Activated T-cell treated with anti-CD3 and anti-CD28 coated beads for 1 hour (primary cell): ENCODE measurements around the gene CLDN6.
A peak's percentile ranks its signal among the peaks of the same experiment; 100 is the strongest.

Experiments used
- DNase-seq: peaks from one replicate; pipeline ENCODE4 v3.0.0-alpha.2; 2020; ENCODE audit warnings: low read depth

Gene CLDN6

DNA sequence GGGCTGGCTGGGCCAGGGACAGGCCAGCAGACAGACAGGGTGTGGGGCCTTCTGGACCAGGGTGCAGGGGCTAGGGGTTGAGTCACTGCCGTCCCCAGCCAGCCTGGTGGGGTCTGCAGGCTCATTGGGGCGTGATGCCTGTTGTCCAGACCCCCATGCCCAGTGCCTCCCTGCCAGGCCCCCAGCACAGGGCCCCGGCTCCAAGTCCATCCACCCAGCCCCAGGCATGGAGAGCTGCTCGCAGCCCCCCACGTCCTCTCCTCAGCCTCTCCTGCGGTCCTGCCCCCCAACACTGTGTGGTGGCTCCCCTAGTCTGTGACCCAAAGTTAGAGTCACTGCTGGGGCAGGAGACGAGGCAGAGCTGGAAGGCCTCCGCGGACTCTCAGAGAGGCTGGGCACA is 30.7 kb downstream of the CLDN6 start:
- no peak for DNase-seq

DNA sequence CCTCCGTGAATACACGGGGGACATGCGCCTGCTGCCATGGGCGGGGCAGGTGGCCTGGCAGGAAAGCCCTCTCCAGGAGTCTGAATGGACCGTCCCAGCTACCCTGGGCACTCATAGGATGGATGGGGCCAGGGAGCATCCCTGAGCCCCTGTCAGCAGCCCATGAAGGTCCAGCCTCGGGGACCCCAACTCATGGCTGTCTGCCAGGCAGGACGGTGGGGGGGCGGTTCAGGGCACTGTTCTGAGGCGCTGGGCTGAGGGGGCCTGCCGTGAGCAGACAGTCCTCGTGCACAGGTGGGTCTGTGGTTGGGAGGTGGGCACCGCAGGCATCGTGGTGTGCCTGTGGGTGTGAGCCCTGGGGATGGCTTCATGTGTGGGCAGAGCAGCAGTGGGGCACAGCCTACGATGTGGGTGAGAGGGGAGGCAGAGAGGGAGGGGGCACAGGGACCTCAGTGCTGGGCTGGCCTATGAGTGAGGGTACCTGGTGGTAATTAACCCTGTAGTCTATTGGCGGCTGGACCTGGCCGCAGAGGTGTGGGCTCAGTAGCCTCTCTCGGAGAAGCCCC is 31.3 kb downstream of the CLDN6 start:
- DNase-seq = no peak

DNA sequence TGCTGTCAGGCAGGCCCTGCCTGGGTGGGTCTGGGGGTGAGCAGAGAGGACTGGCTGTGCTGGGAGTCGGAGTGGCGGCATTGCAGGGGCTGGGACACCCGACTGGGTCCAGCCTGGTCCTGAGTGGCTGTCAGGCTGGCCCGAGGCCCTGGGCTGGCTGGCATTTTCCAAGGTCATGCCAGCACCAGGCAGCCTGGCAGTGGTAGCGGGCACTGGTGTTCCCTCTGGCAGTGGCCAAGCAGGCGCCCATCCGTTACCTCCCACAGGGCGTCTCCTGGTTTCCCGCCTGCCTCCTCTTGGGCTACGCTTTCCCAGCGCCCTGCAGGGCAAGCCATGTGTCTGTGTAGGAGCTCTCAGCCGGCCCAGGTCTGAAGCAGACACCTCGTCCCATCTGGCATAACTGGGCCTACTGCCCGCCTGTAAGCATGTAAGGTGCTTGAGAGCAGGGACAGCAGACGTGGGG is 32.1 kb downstream of the CLDN6 start:
- DNase-seq = no peak

GRCh38 chr16:2985462-2985861 is 32.5 kb downstream of the CLDN6 start:
- no peak for DNase-seq

GRCh38 chr16:2983706-2984136 is 34.3 kb downstream of the CLDN6 start:
- DNase-seq = peak; percentile 50

- DNase-seq = no peak
Observed at GRCh38 chr16:2982402-2982801, 35.6 kb downstream of the CLDN6 start.

DNA sequence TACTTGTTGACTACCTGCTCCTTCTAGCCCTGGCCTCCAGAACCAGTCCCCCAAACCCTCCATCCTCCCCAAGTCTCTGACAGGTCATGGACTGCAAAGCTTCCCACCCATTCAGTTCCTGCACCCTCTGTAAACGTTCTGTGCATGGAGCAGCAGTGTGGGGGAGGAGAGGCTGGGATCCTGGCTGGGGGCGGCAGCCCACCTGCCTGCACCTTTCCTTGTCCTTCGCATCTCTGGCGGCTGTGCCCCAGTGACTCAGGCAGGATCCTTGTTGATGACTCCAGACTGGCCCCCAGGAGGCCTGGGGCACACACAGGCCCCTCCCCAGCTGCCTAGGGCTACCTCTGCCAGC is 36.1 kb downstream of the CLDN6 start:
- DNase-seq = no peak

- DNase-seq = no peak
Observed at GRCh38 chr16:2981177-2981898, 36.6 kb downstream of the CLDN6 start.

DNA sequence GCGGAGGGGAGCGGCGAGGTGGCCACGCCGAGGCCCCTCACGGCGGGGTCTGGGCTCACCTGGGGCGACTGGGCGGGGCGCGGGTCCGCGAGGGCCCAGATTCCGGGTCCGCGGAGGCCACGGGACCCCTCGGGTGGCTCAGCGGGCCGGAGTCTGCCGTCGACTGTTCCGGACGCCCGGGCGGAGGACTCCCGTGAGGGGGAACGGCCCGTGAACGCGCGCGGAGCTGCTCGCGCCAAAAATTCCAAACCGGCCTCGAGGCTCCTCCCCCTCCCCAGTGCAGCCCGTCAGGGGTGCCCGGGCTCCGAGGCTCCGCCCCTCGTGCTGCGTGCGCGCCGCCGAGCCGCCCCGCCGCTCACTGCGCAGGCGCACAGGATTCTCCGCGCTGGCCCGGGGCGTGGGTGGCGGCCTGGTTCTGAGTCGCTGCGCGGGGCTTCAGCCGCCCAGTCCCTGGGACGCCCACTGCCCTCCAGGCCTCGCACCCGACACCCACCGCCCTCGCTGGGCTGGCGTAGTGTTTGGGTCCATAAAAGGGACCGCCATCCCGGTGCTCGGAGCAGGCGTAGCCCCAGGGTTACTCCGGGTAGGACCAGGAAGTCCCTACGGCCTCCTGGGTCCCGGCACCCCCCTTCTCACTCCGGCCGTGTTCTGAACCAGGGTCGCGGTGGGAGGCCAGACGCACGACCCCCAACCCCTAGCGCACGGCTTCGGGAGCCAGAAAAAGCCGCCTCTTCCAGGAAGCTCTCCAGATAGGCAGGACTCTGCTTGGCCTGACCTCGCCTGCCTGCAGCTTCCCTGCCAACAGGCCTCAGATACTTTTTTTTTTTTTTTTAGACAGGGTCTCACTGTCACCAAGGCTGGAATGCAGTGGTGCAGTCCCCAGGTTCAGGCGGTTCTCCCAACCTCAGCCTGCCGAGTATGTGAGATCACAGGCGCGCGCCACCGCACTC is 37.5 kb downstream of the CLDN6 start, which contains the start of gene PKMYT1:
Gene PKMYT1, minus strand, starts transcription at position 220 of the 950 bp plus-strand sequence. CDS start 789 bp downstream, outside the sequence.
- peak; percentile 93 for DNase-seq

DNA sequence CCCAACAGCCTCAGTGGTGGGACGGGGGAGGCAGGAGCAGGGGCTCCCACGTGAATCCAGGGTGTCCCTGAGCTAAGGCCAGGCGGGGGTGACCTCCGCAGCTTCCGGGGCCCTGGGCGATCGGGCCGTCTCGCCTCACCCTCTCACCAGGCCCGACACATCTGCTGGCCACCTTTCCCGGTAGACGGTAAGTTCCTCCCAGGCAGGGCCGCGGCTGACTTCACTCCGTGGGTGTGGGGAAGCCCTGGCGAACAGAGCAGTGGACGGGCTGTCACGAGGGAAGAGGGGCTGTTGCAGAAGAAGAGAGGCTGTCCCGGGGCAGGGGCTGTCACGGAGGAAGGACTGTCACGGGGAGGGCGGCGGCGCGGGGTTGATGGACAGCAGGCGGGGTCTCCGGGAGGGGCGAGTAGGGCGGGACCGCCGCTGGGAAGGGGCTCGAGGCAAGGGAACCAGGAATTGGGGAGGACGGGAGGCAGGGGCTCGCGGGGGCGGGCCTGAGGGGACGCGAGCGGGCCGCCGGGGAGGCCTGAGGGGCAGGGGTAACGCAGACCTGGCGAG is 38.2 kb downstream of the CLDN6 start:
- DNase-seq = no peak

DNA sequence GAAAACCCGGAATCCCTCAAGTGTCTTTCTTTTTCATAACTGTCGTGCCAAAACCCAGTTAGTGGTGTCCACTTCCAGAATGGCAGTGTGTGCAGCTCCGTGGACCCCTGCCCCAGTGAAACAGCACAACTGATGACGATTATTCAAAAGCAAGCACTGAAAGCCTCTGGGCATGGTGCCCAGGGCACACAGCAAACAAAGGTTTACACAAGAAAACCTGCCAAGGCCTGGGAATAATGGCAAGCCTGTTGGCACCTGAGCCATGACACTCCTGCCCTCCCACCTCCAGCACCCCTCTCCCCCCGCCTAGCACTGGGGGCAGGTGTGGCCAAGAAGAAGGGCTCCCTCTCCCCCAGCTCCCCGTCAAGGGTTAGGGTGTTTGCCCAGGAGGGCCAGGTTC is 40.5 kb downstream of the CLDN6 start:
- no peak for DNase-seq

DNA sequence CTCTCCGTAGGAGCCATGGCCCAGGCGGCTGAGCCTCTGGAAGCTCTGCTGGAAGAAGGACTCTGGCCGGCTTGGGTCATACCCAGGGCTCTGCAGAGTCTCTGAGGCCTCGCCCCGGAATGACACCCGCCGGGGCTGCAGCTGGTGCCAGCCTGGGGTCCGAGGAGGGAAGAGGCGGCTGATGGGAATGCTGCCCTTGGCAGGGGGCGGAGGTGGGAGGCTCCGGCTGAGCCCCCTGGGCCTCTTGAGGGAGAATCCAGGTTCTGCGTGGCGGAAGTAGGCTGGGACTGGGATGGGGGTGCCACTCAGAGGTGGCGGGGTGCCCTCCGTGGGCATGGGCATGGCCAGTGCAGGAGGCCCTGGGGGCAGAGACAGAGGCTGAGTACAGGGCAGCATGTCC is 41.3 kb downstream of the CLDN6 start:
- DNase-seq = no peak

DNA sequence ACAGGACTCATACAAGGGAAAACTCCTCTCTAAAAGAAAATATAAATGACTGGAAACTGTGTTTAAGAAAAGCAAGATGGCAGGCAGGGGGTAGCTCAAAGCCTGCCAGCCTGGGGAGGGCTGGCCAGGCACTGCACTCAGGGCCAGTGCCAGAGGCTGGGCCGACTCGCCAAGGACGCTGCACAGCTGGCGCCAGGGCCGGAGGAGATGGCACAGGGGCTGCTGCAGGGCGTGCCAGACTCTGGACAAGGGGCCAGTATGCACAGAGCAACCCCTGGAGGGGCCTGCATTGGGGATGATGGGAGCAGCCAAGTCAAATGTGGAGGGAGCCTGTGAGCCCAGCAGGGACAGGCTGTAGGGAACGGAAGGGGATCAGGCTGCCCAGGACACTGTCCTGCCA is 41.8 kb downstream of the CLDN6 start:
- no peak for DNase-seq

DNA sequence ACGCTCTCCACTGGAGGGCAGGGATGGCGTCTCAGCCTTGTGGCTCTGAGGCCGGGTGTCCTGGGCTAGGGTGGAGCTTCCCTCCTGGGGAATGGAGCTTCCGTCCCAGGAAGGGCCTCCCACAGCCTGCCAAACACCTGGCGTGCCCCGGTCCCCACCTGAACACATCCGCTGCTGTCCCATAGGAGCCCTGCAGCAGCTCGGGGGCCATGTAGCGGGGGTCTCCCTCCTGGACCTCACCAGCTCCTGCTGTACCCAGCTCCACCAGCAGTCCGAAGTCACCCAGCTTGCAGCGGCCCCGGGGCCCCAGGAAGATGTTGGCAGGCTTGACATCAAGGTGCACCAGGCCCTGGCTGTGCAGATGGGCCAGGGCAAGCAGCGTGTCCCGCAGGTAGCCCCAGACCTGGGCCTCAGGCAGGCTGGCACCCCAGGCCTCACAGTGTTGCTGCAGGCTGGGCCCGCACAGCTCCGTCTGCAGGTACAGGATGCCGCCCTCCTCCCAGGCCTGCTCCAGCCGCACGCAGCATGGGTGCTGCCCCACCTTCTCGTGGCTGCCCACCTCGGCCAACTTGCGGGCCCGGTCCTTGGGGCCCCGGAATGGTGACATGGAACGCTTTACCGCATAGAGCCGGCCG is 42.7 kb downstream of the CLDN6 start:
- DNase-seq = no peak

DNA sequence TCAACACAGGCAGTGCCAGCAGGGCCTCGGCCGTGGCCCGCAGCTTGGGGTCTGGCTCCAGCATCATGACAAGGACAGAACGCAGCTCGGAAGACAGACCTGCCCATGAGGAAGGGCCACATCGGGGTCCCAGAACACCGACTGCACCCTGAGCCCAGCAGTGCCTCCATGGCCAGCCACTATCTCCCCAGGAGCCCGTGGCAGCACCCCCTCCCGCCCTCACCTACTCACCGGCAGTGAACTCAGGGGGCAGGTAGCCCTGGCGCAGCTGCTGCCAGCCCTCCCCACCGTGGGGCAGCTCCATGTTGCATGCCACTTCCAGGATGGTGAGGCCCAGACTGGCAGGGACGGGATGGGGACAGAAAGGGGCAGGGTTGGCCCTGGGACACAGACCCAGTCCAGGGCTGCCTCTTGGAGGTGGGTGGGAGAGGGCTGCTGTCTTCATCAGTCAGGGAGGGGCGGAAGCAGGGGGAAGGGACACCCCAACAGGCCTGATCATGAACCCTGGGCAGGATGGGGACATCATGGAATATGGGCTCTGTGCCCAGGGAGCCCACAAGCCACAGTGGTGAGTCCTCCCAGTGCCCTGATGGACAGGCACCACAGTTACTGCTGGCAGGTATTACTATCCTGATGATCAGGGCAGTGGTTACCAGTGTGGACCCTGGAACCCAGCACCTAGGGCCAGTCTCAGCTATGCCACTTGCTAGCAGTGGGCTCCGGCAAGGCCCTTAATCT is 43.5 kb downstream of the CLDN6 start:
- DNase-seq = no peak

DNA sequence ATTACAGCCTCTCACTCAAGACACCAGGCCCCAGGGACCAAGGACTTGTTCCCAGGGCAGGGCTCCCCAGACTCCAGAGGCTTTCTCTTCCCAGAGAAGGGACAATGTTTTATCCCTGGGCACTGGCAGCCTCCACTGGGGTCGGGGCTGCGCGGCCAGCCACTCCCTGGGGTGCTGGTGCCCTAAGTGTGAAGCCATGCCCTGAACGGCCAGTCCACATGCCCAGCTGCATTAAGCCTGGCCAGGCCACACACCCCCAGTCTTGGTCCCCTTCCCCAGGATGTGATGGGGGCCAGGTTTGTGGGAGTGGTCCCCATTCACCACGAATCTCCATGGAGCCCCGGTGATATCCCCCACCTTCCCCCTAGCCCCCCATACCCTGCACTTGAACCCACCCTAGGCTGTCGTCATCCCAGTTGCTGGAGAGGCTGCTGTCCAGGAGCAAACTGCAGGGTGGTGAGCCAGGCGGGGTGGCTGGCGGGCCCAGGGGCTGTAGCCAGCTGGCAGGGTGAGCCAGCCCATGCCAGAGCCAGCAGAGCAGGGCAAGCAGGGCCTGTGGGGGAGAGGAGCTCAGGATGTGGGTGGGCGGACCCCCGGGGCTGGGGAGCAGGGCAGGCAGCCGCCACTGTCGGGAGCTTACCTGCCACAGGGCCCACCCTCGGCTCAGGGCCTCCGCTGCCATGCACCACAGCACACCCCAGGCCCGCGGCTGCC is 44.2 kb downstream of the CLDN6 start:
- DNase-seq = no peak

DNA sequence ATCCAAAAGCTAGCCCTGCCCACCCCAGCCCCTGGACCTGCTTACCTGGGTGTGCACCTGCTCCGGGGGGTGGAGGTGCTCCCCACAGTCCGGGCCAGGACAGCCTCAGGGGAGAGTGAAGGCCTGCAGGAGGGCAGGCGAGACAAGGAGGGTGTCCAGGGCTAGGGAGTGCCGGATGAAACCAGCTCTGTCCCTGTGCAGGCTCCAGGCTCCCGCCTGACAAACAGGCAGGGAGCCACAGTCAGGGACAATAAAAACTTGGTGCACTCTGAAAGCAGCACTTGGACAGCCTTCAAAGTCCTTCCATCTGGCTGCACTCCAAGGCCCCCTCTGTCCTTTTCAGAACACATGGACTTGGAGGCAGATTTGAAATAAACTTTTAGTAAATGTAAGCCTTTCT is 44.9 kb downstream of the CLDN6 start:
- no peak for DNase-seq

DNA sequence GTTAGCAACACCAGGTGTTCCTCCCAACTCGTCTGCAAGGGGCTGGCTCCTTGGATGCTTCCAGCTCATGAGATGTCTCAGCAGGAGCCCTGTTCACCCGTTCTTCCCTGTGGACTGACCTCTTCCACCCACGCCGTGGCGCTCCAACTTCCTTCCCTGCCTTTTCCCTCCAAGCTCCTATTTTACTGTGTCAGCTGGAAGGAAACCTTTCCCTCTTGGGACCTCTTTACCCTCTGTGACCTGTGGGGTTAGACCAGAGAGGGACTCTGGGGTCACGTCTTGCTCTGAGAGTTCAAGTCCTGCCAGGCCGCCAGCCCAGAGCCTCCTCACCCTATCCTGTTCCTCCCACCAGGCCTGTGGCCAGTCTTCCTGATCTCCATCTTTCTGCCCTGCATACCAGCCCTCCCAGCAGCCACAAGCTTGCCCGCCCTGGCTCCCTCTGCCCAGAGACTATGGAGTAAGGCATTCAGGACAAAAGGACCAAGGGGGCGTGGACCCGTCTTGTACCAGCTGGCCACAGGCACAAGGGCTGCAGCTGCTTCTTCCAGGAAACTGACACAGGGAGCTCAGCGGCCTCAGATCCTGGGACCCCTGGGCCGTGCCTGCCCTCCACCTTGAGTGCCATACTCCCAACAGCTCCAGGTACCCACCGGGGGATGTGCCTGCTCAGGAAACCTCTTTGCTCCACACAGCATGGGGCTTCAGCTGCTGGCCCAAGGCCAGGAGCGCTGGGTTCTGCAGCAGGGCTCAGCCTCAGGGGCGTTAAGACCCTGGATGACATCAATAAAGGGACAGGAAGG is 45.8 kb downstream of the CLDN6 start:
- no peak for DNase-seq

GRCh38 chr16:2971134-2971984 is 46.6 kb downstream of the CLDN6 start:
- no peak for DNase-seq
